Measurements from ENCODE around the gene ATG7.

Gene ATG7

DNA sequence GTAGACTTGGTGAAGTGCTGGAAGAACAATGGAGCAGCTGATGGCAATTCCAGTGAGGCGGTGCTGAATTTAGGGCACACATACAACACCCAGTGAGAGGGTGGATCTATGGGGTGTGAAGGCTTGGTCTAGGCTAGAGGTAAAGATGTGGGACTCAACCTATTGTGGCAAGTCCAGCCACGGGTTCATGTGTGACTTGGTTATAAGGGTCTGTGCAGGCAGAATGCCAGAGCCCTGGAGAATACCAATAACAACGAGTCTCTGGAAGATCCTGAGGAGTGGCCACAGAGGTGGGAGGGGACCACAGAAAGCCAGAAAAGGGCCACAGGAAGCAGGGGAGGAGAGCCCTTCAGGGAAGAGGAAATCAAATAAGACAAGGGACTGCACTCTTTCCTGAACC, 316.6 kb downstream of the ATG7 start:
- H3K36me3 ChIP-seq (ENCODE audit: insufficient read depth, low read length) = peaks cover 67% of the 10 kb centered on the region

DNA sequence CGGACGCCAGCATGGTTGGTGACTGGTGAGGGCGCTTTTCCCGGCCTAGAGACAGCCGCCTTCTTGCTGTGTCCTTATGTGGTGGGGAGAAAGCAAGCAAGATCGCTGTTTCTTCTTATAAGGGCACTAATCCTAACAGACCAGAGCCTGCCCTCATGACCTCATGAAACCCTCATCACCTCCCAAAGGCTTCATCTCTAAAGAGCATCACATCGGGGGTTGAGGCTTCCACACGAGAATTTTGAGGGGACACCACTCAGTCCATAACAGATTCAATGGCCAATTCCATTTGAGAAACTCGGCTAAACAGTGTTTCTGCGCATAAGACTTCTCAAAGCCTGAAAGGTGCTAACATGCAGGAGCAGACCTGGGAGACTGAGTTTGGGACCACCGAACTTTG, 317.5 kb downstream of the ATG7 start:
- Histone ChIP-seq H2AFZ (ENCODE audit: low read depth, low read length) (no peak overlapping the region), H3K27ac (ENCODE audit: low read length) (no peak overlapping the region), H3K9me3 (ENCODE audit: insufficient read depth, low read length, severe bottlenecking) (no peaks in the 10 kb centered on the region), H3K27me3 (ENCODE audit: insufficient read depth, low read length, poor library complexity) (no peaks in the 10 kb centered on the region), H3K4me1 (ENCODE audit: insufficient read depth, low read length) (no peaks in the 10 kb centered on the region), H4K20me1 (ENCODE audit: insufficient read depth, low read length) (peaks cover 99% of the 10 kb centered on the region), H3K36me3 (ENCODE audit: insufficient read depth, low read length) (peaks cover 76% of the 10 kb centered on the region), H3K4me2 (ENCODE audit: insufficient read depth, low read length) (no peak overlapping the region), H3K79me2 (ENCODE audit: insufficient read depth, low read length) (peaks cover 100% of the 10 kb centered on the region), H3K9ac (ENCODE audit: low read depth, low read length) (no peak overlapping the region), H3K4me3 (ENCODE audit: low read depth in 1 of 2, low read length in 2 of 2) (no peak overlapping the region)
- ATAC-seq (ENCODE audit: insufficient read depth, low read depth) (no peak), DNase-seq (no peak)
- TF ChIP-seq EZH2 (IDR thresholded peaks at IDR 0.05; ENCODE audit: borderline replicate concordance, low read depth, low read length, severe bottlenecking) = no peak
- TF ChIP-seq, protein P1, sequence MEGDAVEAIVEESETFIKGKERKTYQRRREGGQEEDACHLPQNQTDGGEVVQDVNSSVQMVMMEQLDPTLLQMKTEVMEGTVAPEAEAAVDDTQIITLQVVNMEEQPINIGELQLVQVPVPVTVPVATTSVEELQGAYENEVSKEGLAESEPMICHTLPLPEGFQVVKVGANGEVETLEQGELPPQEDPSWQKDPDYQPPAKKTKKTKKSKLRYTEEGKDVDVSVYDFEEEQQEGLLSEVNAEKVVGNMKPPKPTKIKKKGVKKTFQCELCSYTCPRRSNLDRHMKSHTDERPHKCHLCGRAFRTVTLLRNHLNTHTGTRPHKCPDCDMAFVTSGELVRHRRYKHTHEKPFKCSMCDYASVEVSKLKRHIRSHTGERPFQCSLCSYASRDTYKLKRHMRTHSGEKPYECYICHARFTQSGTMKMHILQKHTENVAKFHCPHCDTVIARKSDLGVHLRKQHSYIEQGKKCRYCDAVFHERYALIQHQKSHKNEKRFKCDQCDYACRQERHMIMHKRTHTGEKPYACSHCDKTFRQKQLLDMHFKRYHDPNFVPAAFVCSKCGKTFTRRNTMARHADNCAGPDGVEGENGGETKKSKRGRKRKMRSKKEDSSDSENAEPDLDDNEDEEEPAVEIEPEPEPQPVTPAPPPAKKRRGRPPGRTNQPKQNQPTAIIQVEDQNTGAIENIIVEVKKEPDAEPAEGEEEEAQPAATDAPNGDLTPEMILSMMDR (IDR thresholded peaks at IDR 0.05; ENCODE audit: borderline replicate concordance, extremely low read depth, low read length, poor library complexity, severe bottlenecking) = no peak

More for the DNA sequence above, 316.6 kb downstream of the ATG7 start:
- H3K27ac ChIP-seq (ENCODE audit: low read length) = no peak overlapping the region
- no peak overlapping the region for H2AFZ ChIP-seq (ENCODE audit: low read depth, low read length)
- no peak overlapping the region for H3K4me3 ChIP-seq (ENCODE audit: low read depth in 1 of 2, low read length in 2 of 2)
- peaks cover 96% of the 10 kb centered on the region for H4K20me1 ChIP-seq (ENCODE audit: insufficient read depth, low read length)
- ATAC-seq (ENCODE audit: insufficient read depth, low read depth) = no peak
- H3K4me2 ChIP-seq (ENCODE audit: insufficient read depth, low read length) = no peak overlapping the region
- no peaks in the 10 kb centered on the region for H3K4me1 ChIP-seq (ENCODE audit: insufficient read depth, low read length)
- no peaks in the 10 kb centered on the region for H3K27me3 ChIP-seq (ENCODE audit: insufficient read depth, low read length, poor library complexity)
- TF ChIP-seq, protein P1 (IDR thresholded peaks at IDR 0.05; ENCODE audit: borderline replicate concordance, extremely low read depth, low read length, poor library complexity, severe bottlenecking) = no peak
- no peak for TF ChIP-seq EZH2 (IDR thresholded peaks at IDR 0.05; ENCODE audit: borderline replicate concordance, low read depth, low read length, severe bottlenecking)
- DNase-seq = no peak
- H3K9ac ChIP-seq (ENCODE audit: low read depth, low read length) = no peak overlapping the region
- H3K79me2 ChIP-seq (ENCODE audit: insufficient read depth, low read length) = peaks cover 100% of the 10 kb centered on the region
- no peaks in the 10 kb centered on the region for H3K9me3 ChIP-seq (ENCODE audit: insufficient read depth, low read length, severe bottlenecking)

DNA sequence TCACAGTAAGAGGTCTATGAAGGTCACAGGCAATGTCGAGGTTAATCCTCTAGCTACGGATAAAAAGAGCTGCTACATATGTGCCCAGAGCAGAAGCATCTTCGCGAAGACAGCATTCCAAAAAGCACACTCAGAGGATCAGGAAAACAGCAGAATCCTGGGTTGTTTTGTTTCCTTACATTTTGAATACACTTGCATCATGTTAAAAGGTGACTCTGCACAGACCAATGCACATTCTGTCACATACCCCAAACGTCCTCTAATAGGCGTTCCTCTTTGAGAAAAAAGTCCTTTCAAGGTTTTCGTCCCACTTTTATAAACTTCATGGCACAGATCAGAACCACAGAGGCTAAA, 318.8 kb downstream of the ATG7 start:
- Histone ChIP-seq H3K9me3 (ENCODE audit: insufficient read depth, low read length, severe bottlenecking) (no peaks in the 10 kb centered on the region), H3K36me3 (ENCODE audit: insufficient read depth, low read length) (peaks cover 77% of the 10 kb centered on the region), H3K27ac (ENCODE audit: low read length) (no peak overlapping the region), H4K20me1 (ENCODE audit: insufficient read depth, low read length) (peaks cover 91% of the 10 kb centered on the region), H3K4me3 (ENCODE audit: low read depth in 1 of 2, low read length in 2 of 2) (no peak overlapping the region), H2AFZ (ENCODE audit: low read depth, low read length) (no peak overlapping the region), H3K27me3 (ENCODE audit: insufficient read depth, low read length, poor library complexity) (no peaks in the 10 kb centered on the region), H3K4me2 (ENCODE audit: insufficient read depth, low read length) (no peak overlapping the region), H3K4me1 (ENCODE audit: insufficient read depth, low read length) (no peaks in the 10 kb centered on the region), H3K9ac (ENCODE audit: low read depth, low read length) (no peak overlapping the region), H3K79me2 (ENCODE audit: insufficient read depth, low read length) (peaks cover 94% of the 10 kb centered on the region)
- no peak for TF ChIP-seq EZH2 (IDR thresholded peaks at IDR 0.05; ENCODE audit: borderline replicate concordance, low read depth, low read length, severe bottlenecking)
- TF ChIP-seq, protein P1 (IDR thresholded peaks at IDR 0.05; ENCODE audit: borderline replicate concordance, extremely low read depth, low read length, poor library complexity, severe bottlenecking) = no peak
- no peak for DNase-seq
- no peak for ATAC-seq (ENCODE audit: insufficient read depth, low read depth)
